DMS 273 (cell line): Measurements from ENCODE around the gene GSG1L2.
"Not testable (repeated sequence)": the region's sequence is repeated elsewhere in the genome, so short reads cannot be mapped to it uniquely, and the experiment has no call there.

Experiments
- DNase-seq: peaks from one replicate; lab custom pipeline; 2025; ENCODE audit not compliant: unreplicated experiment; lab: John Stamatoyannopoulos, UW

Gene GSG1L2

DNA sequence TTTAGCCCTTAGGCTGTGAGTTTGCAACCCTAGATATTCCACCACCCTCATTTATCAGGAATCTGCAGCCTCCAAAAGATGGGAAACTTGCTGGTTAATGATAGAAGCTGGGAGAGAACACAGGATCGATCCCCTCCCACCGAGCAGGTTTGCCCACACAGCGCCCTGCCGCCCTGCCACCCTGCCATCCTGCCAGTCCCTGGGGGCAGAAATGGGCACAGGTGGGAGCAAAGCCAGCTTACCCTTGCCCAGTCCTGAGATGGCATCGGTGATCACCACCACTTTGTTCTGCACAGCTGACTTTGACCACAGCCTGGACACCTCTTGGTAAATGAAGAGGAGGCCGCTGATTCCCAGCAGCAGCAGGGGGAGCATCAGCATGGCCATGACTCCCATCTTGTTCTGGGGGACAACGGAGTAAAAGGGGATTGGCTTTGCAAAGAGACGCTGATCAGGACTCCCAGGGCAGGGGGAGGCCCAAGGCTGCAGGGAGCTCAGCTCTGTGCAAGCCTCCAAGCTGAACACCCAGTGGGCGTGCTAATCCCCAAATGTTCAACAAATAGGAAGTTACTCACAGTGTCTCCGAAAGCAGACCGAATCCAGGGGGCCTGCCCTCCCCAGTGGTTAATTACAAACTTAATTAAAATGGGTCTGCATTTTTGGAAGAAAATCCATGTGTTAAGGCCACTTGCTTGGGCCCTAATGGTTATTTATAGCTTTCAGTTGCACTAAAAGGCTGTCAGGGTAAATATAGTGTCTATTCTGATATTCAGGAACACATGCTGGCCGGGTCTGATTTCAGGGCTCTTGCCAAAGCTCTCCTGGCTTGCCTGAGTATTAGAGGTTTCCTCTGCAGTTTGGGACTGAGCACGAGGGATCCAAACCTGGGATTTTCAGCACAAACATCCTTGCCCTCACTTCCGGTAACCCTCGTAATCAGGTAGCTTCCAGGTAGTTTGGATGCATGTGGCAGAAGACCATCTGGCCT is 30.7 kb downstream of the GSG1L2 start, which contains the start of gene DHRS7C:
Gene DHRS7C, minus strand, starts transcription at position 704 of the 988 bp plus-strand sequence. Its CDS starts 308 bp downstream, at position 396.
- peak; percentile 67 for DNase-seq

DNA sequence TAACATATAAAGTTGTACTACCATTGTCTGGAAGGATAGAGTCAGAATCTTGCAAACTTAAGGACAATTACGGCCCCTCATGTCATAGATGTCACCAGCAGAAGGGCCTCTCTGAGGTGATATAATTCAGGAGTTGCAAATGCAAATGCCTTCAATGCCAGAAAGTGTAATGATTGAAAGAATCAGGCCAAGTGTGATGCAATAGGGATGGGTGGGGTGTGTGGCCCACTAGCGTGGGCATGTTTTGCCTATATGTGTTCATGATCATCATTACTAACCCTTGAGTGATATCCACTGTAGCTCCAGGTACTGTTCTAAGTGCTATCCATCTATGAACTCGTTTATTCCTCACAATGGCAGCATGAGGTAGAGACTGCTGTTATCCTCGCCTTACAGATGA is 31.6 kb downstream of the GSG1L2 start:
- DNase-seq, result no peak

GRCh38 chr17:9788601-9789000 is 33.3 kb downstream of the GSG1L2 start:
- DNase-seq, result no peak

GRCh38 chr17:9784544-9784943 is 37.3 kb downstream of the GSG1L2 start:
- no peak for DNase-seq

- not testable (repeated sequence) for DNase-seq
Measured at GRCh38 chr17:9783465-9783864, 38.4 kb downstream of the GSG1L2 start.

DNA sequence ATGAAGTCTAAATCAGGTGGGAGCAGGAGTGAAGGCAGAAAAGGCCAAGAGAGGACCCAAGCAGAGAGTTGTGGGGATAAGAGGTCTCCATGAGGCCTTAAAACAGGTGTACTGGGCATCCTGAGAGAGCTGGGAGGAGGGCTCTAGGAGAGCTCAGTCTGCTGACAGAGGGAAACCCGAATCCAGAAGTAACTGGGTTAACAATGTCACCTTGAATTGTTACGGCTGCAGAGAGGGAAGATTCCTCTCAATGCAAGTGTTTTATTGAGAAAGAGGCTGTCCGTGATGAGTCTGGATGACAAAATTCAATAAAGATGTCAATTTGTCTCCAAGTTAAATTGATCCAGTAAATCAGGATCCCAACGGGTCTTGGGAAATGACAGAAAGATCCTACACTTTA is 38.8 kb downstream of the GSG1L2 start:
- DNase-seq, result no peak

GRCh38 chr17:9780552-9780951 is 41.3 kb downstream of the GSG1L2 start:
- DNase-seq, result no peak

- DNase-seq, result no peak
Measured at GRCh38 chr17:9776911-9777310, 45.0 kb downstream of the GSG1L2 start.

DNA sequence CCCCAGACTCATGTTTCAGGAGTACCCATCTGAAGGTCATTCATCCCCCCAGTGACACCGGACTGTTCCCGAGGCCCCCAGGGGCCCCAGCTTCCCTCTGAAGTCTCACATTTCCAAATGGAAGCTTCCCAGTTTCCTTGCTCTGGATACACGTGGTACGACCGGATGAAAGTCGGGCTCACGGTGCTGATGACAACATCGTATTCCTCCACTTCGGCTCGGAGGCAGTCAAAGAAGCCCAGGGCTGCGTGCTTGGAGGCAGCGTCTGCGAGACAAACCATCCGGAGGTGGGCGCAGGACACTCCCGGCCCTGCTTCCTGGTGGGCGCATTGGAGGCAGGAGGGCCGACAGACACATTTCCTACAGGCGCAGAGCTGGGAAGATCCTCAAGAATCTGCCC is 49.2 kb downstream of the GSG1L2 start:
- no peak for DNase-seq

DNA sequence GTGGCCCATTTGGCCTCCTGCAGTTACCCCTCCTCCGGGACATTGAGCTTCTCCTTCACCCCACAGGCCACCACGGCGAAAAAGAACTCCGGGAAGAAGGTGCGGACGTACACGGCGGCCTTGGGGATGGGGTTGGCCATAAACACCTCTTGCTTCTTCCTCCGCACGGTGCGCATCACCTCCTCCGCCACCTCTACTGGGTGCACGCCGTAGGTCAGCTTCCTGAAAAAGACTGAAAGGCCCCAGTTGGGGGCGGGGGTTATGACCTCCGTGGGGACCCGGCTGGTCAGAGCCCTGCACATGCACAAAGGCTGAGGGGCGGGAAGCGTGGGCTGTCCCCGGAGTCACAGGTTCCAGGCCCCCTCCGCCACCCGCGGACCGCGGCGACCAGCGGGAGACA is 50.4 kb downstream of the GSG1L2 start:
- DNase-seq, result no peak

DNA sequence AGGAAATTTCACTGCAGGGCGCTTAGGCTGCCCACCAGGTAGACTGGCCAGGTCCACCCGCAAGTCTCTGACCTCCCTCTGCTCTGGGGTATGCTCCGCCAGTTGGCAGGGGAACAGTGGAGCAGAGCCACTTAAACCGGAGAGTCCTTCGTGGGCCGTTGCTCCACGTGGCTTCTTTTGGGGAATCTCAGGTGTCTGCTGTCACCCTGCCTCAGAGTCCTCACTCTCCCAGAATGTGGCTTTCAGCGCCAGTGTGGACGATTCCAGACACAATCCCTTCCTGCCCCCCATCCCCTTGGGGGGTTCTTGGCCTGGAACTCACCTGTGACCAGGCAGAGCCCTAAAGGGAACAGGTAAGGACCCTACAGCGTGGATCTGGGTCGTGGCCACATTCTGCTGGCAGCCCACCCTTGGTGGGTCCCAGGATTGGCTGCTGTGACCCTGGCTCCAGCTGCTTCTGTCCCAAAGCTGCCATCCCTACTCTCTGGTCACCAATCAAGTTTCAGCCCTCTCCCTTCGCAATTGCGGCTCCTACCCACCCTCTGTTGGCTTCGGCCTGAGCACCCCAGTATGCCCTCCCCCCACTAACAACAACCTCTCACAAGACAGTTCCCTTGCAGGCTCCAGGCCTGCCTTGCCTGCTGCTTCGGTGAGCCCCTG is 52.7 kb downstream of the GSG1L2 start:
- DNase-seq, result no peak

DNA sequence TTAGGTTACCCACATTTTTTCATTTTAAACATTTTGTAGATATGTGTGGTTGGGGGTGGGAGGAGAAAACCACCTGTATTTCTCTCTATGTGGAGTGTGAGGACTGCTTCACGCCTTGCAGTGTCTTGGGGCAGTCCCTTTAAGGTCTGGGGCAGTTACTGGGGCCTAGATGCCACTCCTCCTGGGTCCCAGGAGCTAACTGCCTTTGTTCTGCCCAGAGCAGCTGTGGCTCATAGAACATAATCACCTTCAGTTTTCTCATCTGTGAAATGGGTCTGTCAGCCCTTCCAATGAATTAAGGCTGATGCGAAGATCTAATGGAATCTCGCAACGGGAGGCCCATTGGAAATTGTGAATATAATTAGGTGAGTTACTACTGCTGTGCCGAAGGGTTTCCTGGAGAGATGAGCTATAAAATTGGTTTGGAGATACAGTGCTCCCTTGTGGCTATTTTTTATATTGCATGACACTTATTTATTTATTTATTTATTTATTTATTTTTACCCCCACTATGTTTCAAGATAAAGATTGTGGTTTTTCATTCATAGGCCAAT is 53.4 kb downstream of the GSG1L2 start:
- peak; percentile 58 for DNase-seq

DNA sequence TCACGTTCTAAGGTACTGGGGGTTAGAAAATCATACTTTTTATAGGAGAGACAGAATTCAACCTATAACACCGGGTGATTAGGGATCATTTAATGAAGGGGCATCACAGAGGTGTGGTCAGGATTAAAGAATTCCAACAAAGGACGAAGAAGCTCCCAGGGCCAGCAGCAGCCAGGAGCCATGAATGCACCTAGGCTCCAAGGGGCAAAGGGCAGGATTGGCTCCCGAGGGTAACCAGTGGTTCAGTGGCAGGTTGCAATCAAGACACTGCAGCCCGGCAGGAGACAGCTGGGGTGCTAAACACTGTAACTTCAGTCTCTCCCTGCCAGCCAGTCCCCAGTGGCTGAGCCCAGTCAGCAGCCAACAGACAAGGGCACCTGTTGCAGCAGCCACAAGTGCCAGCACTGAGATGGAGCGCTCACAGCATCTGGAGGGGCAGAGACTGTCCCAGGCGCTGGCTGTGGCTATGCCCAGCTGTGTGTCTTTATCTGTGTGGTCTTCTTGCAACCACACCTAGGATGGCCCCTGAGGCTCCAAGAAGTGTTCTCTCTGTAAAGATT is 54.4 kb downstream of the GSG1L2 start:
- peak; percentile 28 for DNase-seq

GRCh38 chr17:9766970-9767369 is 54.9 kb downstream of the GSG1L2 start:
- no peak for DNase-seq

GRCh38 chr17:9765322-9765721 is 56.6 kb downstream of the GSG1L2 start:
- DNase-seq, result no peak

DNA sequence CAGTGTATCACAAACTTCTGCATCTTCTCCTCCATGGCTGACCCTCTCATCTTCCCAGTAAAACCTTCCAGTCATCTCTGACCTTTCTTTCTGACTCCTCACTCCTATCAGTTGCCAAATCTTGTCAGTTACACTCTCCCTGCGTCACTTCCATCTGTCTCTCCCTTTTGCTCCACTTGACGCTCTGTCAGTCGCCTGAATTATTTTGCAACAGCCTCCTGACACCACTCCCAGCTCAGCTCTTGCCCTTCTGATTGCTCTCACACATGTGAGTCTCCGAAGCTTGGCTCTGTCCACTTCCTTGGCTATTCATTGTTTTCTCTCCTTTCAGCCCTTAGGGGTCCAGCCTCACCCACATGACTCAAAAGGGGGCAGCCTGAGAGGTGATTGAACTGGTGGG is 58.2 kb downstream of the GSG1L2 start:
- peak; percentile 44 for DNase-seq

DNA sequence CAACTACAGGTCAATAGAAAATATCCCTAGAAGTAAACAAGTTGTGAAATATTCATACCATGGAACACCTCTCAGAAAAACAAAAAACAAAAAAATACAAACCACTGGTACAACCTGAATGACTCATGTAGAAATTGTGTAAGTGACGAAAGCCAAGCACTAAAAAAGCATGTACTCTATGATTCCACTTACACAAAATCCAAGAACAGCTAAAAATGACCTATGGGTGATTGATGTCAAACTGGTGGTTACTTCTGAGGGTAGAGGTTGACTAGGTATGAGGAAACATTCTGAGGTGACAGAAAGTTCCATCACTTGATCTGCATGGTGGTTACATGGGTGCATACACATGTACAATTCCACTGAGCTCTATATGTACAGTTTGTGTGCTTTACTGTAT is 61.6 kb downstream of the GSG1L2 start:
- DNase-seq, result no peak

DNA sequence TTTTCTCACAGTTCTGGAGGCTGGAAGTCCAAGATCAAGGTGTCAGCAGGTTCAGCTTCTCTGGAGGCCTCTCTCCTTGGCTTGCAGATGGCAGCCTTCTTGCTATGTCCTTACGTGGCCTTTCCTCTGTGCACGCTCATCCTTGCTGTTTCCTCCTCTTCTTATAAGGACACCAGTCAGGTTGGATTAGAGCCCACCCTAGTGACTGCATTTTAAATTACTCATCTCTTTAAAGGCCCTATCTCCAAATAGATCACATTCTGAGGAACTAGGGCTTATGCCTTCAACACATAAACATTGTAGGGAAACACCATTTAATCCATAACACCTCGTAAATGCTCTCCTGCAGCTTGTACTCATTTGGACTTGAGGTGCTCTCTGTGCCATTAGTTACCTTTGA is 66.8 kb downstream of the GSG1L2 start:
- peak; percentile 3 for DNase-seq
